ENCODE measurements around the gene MUC4.

DNA sequence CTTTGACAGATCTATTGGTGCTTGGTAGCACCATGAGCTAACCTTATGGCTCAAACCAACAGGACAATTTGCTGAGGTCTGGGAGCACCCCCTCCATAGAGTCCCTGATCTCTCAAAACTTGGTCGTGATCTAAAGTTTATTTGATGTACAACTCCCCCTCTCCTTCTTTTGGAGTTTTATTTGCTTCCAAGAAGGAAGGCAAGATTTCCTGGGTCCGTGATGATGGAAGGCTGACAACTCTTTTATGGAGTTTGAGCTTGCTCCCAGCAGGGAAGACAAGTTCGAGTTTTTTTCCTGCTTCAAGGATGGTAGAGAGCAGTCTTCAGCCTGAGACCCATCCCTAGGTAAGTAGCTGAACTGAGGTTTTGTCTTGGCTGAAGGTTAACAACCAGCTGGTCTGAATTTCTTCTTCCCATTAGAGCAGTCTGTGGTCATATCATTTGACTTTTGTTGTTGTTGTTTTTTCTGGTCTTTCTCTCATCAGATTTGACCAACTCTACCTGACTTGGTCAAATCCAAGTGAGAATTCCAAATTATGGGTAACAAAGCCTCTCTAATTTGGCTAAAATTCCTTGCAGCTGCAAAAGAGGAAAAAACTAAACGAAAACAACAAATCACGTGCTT lies 93.8 kb downstream of the MUC4 start:
- TF ChIP-seq MYC (IDR thresholded peaks at IDR 0.05; ENCODE audit: low read depth, low read length): no peak
- TF ChIP-seq, protein P1, sequence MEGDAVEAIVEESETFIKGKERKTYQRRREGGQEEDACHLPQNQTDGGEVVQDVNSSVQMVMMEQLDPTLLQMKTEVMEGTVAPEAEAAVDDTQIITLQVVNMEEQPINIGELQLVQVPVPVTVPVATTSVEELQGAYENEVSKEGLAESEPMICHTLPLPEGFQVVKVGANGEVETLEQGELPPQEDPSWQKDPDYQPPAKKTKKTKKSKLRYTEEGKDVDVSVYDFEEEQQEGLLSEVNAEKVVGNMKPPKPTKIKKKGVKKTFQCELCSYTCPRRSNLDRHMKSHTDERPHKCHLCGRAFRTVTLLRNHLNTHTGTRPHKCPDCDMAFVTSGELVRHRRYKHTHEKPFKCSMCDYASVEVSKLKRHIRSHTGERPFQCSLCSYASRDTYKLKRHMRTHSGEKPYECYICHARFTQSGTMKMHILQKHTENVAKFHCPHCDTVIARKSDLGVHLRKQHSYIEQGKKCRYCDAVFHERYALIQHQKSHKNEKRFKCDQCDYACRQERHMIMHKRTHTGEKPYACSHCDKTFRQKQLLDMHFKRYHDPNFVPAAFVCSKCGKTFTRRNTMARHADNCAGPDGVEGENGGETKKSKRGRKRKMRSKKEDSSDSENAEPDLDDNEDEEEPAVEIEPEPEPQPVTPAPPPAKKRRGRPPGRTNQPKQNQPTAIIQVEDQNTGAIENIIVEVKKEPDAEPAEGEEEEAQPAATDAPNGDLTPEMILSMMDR (IDR thresholded peaks at IDR 0.05; ENCODE audit: low read depth, low read length): no peak
- no peak for TF ChIP-seq POLR2A (IDR thresholded peaks at IDR 0.05; ENCODE audit: extremely low read depth, insufficient read length)
- TF ChIP-seq, protein P2, sequence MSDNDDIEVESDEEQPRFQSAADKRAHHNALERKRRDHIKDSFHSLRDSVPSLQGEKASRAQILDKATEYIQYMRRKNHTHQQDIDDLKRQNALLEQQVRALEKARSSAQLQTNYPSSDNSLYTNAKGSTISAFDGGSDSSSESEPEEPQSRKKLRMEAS (IDR thresholded peaks at IDR 0.05; ENCODE audit: low read depth, low read length): no peak
